Stimulated activated CD4-positive, alpha-beta T cell treated with anti-CD3 and anti-CD28 coated beads, Interleukin-1b, Interleukin-23, amount 100 ng/mL, for 48 hours (primary cell): ENCODE results near the gene KLK5.
A peak's percentile ranks its signal among the peaks of the same experiment; 100 is the strongest.

Source experiments
- DNase-seq: peaks from one replicate; pipeline ENCODE4 v3.0.0-alpha.2; 2020

KLK5 gene

DNA sequence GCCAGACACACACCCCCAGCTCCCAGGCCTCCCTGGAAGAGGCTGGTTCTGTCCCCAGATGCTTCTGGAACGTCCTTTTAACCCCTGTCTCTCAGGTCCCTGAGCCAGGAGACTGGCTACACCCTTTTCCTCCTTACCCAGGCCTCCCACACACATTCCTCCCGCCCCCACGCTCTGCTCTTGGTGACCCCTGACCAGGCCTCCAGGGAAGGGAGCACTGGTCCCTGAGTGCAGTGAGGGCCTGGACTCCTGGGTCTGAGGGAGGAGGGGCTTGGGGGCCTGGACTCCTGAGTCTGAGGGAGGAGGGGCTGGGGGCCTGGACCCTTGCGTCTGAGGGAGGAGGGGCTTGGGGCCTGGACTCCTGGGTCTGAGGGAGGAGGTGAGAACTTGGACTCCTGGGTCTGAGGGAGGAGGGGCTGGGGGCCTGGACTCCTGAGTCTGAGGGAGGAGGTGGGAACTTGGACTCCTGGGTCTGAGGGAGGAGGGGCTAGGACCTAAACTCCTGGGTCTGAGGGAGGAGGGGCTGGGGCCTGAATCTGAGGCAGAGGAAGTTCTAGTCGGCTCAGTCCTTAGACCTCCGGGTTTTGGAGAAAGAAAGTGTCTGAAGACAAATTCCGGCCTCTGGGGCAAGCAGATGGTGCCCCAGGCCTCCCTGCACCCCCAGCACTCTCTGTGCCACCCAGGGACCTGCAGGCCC, 16.0 kb upstream of the KLK5 start:
- no peak for DNase-seq

DNA sequence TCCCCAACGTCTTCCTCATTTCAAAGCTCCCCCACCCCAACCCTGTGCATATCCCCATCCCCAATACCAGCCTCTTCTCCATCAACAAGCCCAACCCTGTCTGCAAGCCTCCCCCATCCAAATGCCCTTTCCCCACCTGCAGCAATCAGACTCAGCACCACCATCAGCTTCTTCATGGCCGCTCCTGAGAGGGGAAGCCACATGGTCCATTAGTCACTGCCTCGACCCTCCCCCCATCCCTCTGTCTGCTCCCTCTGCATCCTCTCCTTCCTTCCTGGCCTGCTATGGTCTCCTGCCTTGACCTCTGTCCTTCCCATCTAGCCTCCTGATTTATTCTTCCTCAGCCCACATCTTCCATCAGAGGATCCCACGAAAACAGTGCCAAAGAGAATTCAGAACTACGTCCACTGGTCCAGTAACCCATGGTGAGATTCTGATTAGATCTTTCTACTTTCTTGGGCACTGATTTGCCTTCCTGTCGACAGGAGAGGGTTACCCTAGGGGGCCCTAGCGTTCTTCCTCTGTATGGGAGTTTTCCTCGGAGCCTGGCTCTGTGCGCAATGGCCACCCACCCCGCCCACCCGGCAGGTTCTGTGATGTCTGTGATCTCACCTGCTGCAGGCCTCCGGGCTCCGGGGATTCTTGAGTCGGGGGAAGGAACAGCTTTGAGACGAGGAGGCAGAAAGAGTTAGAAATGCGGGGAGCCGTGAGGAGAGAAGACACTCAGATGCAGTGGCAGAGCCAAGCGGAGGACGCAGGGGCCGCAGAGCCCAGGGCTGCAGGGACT, 15.3 kb upstream of the KLK5 start:
- DNase-seq, result no peak

- no peak for DNase-seq
Observed at GRCh38 chr19:50964266-50964665, 11.4 kb upstream of the KLK5 start.

GRCh38 chr19:50963381-50963780, 10.5 kb upstream of the KLK5 start:
- DNase-seq, result no peak

DNA sequence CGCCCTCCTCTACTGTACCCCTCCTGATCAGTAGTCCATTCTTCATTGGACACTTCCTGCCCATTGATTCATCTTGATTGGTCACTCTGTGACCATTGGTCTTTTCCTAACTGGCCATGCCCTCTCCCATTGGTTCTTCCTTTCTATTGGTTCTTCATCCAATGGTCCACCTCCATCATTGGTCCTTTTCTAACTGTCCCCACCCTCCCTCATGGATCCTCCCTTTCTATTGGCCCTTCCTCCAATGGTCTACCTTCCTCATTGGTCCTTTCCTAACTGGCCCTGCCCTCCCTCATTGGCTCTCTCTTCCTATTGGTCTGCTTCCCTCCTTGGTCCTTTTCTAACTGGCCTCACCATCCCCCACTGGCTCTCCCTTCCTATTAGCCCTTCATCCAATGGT, 9.4 kb upstream of the KLK5 start:
- DNase-seq, result no peak

- no peak for DNase-seq
Observed at GRCh38 chr19:50959731-50960500, 7.1 kb upstream of the KLK5 start.

DNA sequence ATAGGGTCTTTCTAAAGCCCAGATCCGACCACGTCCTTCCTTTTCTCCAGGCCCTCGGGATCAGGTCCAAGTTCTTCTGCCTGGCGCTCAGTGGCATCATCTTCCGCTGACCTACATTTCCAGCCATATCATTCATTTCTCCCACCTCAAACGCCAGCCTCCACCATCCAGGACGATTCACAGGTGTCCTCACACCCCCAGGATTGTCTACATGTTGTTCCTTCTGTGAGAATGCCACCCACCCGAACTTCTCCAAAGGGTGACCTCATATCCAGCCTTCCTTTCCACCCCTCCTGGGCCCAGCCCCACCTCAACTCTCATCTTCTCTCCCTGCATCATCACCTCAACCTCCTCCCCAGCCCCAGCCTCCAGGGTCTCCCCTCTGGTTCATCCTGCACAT, 4.7 kb upstream of the KLK5 start:
- no peak for DNase-seq

- no peak for DNase-seq
Observed at GRCh38 chr19:50949861-50950260, 3.0 kb downstream of the KLK5 start.

DNA sequence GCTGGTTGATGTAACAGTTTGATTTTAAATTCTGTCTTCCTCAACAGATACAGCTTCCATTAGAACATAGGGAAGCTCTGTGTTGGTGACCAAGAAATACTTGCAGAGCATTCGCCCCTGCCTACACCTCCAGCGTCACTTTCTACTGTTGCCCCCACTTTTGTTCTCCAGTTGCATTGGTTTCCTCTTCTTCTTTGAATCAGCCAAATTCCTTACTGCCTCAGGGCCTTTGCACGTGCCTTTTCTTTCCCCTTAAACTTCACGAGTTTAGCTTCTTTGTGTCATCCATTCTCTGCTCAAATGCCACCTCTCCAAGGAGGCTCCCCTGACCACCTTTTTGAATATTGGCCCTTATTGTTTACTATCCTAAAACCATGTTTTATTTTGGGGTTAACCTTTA, 5.7 kb downstream of the KLK5 start:
- no peak for DNase-seq

DNA sequence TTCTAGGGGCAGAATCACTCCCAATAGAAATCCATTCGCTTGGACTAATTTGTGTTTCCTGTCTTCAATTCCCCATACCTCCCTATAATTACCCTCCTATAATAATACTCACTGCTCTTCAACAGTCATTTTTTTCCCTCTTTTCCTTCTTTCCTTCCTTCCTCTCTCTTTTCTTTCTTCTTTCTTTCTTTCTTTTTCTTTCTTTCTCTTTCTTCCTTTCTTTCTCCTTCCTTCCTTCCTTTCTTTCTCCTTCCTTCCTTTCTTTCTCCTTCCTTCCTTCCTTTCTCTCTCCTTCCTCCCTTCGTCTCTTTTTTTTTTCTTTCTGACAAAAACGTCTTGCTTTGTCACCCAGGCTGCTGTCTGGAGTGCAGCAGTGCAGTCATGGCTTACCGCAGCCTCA, 8.0 kb downstream of the KLK5 start:
- no peak for DNase-seq

DNA sequence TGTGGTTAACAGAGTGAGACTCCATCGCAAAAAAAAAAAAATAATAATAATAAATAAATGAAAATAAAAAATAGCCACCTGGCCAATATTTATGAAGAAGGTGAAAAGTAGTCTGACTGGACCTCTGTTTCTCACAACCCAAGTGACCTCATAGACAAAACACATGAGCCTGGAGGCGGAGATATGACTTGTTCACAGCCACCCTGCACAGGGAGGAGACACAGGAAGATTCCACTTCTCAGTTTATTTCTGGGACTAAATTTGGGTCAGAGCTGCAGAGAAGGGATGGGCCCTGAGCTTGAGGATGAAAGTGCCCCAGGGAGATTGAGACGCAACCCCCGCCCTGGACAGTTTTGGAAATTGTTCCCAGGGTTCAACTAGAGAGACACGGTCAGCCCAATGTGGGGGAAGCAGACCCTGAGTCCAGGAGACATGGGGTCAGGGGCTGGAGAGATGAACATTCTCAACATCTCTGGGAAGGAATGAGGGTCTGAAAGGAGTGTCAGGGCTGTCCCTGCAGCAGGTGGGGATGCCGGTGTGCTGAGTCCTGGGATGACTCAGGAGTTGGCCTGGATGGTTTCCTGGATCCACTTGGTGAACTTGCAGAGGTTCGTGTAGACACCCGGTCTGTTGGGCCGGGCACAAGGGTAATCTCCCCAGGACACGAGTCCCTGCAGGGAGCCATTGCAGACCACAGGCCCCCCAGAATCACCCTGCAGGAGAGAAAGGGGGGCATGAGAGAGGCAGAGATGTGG, 9.6 kb downstream of the KLK5 start:
- no peak for DNase-seq

DNA sequence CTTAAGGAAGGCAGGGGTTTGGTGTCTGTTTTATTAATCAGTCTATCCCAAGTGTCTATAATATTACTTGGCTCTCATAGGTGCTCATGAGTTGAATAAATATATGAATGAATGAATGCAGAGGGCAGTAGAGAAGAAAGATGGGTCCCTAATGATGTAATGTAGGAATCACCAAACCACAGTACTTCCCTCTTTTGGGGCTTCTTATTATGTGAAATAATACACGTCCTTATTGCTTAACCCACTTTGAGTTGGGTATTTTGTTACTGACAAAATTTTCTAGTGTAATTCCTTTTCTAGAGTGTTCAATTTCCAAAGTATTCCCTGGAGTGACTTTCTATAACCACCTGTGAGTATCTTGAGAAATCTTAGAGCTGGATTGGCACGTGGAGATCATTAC, 13.2 kb downstream of the KLK5 start:
- no peak for DNase-seq

- DNase-seq, result no peak
Observed at GRCh38 chr19:50933640-50934039, 19.2 kb downstream of the KLK5 start.

GRCh38 chr19:50932690-50933083, 20.2 kb downstream of the KLK5 start:
- no peak for DNase-seq

DNA sequence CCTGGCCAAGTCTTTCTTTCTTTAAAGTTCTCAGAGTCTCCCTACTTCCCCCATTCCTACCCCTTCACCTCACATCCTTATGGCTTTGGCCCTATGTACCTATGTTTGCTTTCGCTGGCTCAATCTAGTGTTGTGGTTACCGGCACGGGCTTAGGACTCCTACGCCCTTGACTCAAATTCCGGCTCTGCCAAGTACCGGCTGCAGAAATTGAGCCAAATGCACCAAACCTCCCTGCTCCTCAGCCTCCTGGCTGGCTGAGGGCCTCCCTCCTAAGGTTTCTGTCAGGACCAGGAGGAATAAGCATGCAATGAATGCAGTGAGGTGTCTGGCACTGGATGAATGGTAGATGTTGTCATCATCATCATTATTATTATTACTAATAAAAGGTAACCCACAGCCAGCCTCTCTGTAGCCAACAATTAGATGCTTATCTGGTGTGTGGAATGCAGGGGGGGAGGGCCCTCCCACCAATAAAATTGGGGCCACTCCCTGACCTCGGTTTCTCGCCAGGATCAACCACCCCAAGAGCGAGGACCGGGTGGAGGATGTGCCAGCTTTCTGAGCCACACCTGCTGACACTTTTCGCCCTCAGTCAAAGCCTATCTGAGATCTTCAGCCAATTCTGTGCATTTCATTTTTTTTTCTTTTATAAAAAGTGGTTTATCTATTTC, 20.7 kb downstream of the KLK5 start:
- DNase-seq, result no peak

DNA sequence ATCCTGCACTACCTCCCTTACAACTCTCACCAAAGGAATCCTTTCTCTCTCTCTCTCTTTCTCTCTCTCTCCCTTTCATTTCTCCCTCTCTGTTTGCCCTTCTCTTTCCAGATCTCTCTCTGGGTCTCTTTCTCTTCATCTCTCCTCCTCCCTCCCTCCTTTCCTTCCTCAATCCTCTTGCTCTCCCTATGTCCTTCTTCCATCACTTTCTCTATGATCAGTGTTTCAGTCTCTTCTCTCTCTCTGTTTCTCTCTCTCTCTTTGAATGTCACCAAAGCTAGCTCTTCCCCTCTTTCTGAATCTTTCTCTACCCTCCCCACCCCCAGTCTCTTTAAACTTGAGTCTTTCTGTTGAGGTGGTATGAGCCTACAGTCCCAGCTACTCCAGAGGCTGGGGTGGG, 21.8 kb downstream of the KLK5 start:
- DNase-seq, result no peak

GRCh38 chr19:50928831-50929230, 24.0 kb downstream of the KLK5 start:
- no peak for DNase-seq

DNA sequence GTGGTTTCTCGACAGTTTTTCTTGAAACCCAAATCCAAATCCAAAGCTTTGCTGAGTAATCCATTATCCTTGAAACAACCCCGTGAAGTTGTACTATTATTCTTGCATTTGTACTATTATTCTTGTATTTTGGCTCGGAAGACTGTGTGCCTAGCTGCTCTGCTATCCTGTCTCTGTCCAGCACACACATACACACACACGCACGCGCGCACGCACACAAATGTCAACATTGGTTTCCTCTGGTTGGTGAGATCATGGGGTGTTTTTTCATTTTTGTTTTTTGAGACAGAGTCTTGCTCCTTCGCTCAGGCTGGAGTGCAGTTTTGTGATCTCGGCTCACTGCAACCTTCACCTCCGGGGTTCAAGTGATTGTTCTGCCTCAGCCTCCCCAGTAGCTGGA, 26.7 kb downstream of the KLK5 start:
- DNase-seq, result no peak

DNA sequence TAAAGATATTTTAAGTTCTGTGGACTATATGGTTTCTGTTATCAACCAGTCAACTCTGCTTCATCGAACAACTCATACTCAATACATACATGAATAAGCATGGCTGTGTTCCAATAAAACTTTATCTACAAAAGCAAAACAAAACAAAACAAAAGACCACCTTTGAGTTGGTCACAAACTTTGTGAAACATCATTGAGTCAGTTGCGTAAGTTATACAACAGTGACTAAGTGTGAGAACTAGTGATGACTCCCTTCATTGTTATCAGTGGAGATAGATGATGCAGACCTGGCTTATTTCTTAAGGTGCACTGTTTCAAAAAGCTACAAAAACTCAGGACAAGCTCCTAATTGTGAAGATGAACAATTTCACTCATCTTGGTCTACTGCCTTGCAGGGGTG, 27.1 kb downstream of the KLK5 start:
- no peak for DNase-seq

DNA sequence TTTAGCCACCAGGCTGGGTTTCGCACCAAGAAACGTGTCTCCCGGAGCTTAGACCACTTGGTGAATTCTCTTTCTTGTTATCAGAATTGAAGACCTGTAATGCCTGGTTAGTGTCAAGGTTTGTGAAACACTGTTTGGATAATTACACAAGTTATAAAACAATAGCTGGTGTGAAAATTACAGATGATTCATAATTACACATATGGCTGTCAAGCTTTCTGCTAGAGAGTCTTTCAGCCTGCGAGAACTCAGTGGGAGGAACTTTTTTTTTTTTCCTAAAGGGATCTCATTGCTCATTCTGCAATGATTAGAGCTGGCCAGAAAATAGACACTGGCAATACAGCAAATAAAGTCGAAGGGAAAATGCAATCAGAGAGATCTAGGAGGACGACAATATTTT, 28.3 kb downstream of the KLK5 start:
- DNase-seq, result no peak

DNA sequence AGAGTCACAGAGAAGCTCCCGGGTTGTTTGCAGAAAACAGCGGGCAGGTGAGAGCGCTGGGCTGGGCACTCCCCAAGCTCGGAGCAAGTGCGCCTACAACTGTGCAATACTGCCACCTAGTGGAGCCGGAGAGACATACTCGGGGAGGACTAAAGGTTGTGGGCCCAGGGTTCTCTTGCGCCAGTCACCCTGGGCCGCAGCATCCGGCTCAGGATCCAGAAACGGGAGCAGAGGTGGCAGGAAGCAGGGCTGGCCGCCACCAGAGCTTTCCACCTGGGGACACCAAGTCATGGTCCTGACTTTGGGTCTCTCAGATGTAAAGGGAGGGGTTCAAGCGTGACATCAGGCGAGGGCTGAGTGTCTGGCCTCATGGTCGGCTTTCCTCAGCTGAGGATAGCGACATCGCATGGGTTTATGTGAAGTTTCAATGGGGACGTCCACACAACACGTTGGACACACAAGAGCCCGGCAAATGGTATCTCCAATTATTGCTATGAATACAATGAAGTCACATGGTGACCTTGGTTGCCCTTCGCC, 30.5 kb downstream of the KLK5 start:
- peak; percentile 80 for DNase-seq
